Activated CD4-positive, alpha-beta T cell treated with anti-CD3 and anti-CD28 coated beads, Interleukin-2, amount 50 U/mL, for 1 hour (primary cell): Measurements from ENCODE around the gene CYP2A6.

ENCODE experiments used
- DNase-seq: peaks from one replicate; pipeline ENCODE4 v3.0.0-alpha.2; 2020

CYP2A6 gene

GRCh38 chr19:40801426-40802299, 48.6 kb downstream of the CYP2A6 start:
- DNase-seq, result no peak

GRCh38 chr19:40800997-40801377, 49.3 kb downstream of the CYP2A6 start:
- no peak for DNase-seq

DNA sequence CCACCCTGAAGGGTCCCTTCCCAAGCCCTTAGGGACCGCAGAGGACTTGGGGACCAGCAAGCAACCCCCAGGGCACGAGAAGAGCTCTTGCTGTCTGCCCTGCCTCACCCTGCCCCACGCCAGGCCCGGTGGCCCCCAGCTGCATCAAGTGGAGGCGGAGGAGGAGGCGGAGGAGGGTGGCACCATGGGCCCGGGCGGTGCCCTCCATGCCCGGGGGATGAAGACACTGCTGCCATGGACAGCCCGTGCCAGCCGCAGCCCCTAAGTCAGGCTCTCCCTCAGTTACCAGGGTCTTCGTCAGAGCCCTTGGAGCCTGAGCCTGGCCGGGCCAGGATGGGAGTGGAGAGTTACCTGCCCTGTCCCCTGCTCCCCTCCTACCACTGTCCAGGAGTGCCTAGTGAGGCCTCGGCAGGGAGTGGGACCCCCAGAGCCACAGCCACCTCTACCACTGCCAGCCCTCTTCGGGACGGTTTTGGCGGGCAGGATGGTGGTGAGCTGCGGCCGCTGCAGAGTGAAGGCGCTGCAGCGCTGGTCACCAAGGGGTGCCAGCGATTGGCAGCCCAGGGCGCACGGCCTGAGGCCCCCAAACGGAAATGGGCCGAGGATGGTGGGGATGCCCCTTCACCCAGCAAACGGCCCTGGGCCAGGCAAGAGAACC, 49.8 kb downstream of the CYP2A6 start:
- no peak for DNase-seq

GRCh38 chr19:40799558-40800338, 50.5 kb downstream of the CYP2A6 start:
- DNase-seq, result no peak

DNA sequence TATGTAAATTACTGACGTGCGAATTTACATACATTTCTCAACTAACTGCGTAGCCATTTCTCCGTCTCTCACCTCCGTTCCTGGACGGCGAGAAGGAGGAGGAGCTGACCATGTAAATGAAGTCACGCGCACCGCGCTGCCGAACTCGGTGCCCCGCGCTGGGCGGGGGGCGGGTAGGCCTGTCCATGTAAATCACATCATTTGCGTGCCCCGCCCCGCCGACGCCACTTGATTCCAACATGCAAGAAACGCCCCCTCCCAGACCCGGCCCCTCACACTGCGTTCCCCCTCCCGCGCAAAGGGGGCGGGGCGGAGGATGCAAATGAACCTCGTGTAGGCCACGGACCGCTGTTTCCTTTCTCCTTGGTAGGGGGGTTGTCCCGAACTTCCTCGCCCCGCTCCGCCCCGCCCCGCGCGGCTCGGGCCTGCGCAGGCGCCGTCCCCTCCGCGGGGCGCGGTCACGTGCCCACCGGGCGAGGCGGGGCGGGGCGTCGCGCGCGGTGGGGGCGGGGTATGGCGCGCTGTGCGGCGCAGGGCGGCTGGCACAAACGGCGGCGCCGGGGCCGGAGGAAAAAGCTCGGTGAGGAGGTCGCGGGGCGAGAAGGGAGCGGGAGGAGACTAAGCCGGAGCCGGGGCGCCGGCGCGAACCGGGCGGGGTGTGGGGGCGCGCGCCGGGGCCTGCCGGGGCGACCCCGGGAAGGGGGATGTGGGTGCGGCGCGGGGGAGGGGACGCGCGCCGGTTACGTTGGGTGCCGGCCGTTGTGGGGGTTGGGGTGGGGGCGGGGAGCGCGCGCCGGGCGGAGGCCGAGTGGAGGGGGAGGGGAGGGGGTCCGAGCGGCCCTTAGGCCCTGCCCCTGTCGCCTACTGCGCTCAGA, 51.3 kb downstream of the CYP2A6 start, which contains the start of gene EGLN2:
Gene EGLN2, plus strand, starts transcription at position 509 of the 875 bp plus-strand sequence. CDS start 1,382 bp downstream, outside the sequence.
- peak; percentile 100 for DNase-seq

DNA sequence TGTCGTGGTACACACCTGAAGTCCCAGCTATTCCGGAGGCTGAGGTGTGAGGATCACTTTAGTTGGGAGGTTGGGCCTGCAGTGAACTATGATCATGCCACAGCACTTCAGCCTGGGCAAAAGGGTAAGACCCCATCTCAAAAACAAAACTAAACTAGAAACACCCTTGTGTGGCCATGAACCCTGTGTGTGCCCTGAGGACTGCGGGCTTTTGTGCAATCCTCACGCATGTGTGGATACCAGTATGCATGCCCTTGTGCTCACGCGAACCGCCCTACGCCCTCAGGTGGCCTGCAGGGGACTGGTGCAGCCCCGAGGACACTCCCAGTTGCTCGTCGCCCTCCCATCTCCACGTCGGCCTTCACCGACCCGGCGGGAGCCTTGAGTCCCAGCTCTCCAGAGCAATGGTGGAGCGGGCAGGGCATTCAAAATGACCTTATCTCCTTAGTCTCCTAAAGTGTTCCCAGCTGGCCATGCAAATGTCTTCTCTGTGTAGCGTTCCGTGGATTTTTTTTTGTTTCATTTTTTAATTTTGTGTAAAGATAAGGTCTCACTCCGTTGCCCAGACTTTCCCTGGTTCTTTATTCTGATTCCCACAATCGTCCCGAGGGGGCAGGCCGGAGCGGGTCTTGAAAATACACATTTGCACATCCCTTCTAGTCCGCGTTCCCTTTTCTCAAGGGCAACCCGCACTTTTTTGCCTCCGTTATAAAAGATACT, 52.1 kb downstream of the CYP2A6 start:
- DNase-seq, result peak; percentile 68

DNA sequence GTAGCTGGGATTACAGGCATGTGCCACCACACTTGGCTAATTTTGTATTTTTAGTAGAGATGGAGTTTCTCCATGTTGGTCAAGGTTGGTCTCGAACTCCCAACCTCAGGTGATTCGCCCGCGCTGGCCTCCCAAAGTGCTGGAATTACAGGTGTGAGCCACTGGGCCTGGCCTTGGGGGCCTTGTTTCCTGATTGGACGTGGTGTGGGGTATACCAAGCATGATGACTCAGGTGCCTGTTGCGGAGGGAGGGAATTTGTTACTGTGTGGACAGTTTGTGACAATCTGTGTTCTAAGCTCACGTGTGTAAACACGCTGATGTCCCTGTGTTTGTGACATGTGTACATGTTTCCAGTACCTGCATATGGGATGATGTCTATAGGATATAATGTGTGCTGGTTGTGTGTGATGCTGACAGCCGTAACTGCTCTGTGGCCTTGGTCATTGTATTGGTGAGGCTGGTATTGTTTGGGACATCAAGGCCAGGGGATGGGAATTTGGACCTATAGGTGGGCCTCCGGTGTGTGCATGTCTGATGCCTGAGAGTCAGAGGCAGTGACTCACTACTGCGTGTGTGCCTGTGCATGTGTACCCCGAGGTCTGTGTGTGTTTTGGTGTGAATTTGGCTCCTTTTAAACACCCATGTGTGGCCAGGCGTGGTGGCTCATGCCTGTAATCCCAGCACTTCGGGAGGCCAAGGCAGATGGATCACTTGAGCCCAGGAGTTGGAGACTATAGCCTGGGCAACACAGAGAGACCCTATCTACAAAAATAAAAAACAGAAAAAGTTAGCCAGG, 52.9 kb downstream of the CYP2A6 start:
- no peak for DNase-seq
